GM19395 (cell line): Measurements from ENCODE around the gene ASTN2.

Experiments
- ATAC-seq: cut with Tn5 transposase; IDR thresholded peaks from one replicate; pipeline ENCODE4 v1.9.1; 2021; ENCODE audit warnings: mild to moderate bottlenecking, moderate library complexity; ENCODE audit not compliant: unreplicated experiment

The ASTN2 gene

GRCh38 chr9:117184173-117184572 lies 230.7 kb downstream of the ASTN2 start:
- no peak for ATAC-seq

GRCh38 chr9:117182046-117182445 lies 232.8 kb downstream of the ASTN2 start:
- no peak for ATAC-seq

GRCh38 chr9:117180896-117181445 lies 233.9 kb downstream of the ASTN2 start:
- ATAC-seq = no peak

GRCh38 chr9:117178596-117179375 lies 236.1 kb downstream of the ASTN2 start:
- no peak for ATAC-seq

- no peak for ATAC-seq
These were observed 244.3 kb downstream of the ASTN2 start for GRCh38 chr9:117170567-117170966.

GRCh38 chr9:117169089-117169621 lies 245.7 kb downstream of the ASTN2 start:
- no peak for ATAC-seq

- no peak for ATAC-seq
These were observed 250.3 kb downstream of the ASTN2 start for GRCh38 chr9:117164512-117164911.

- no peak for ATAC-seq
These were observed 254.6 kb downstream of the ASTN2 start for GRCh38 chr9:117160254-117160653.

GRCh38 chr9:117156771-117157535 lies 257.9 kb downstream of the ASTN2 start:
- ATAC-seq = no peak

GRCh38 chr9:117156144-117156688 lies 258.6 kb downstream of the ASTN2 start:
- no peak for ATAC-seq

- ATAC-seq = no peak
These were observed 261.8 kb downstream of the ASTN2 start for GRCh38 chr9:117153021-117153420.

GRCh38 chr9:117151716-117152115 lies 263.1 kb downstream of the ASTN2 start:
- no peak for ATAC-seq

- ATAC-seq = no peak
These were observed 264.9 kb downstream of the ASTN2 start for GRCh38 chr9:117149996-117150395.

GRCh38 chr9:117145811-117146490 lies 268.9 kb downstream of the ASTN2 start:
- no peak for ATAC-seq

- ATAC-seq = no peak
These were observed 269.8 kb downstream of the ASTN2 start for GRCh38 chr9:117145081-117145480.

GRCh38 chr9:117138231-117138630 lies 276.6 kb downstream of the ASTN2 start:
- ATAC-seq = no peak

- ATAC-seq = no peak
These were observed 278.4 kb downstream of the ASTN2 start for GRCh38 chr9:117136461-117136860.

- ATAC-seq = no peak
These were observed 279.3 kb downstream of the ASTN2 start for GRCh38 chr9:117135501-117136098.

GRCh38 chr9:117134826-117135500 lies 279.9 kb downstream of the ASTN2 start:
- no peak for ATAC-seq

GRCh38 chr9:117126871-117127270 lies 288.0 kb downstream of the ASTN2 start:
- ATAC-seq = no peak
